HG03280 (cell line): Measurements from ENCODE around the gene PFDN6.
"Not testable (repeated sequence)": the region's sequence is repeated elsewhere in the genome, so short reads cannot be mapped to it uniquely, and the experiment has no call there.

Source experiments
- ATAC-seq: cut with Tn5 transposase; IDR thresholded peaks from one replicate; pipeline ENCODE4 v1.9.1; 2021; ENCODE audit warnings: mild to moderate bottlenecking, moderate library complexity; ENCODE audit not compliant: unreplicated experiment

PFDN6 gene

DNA sequence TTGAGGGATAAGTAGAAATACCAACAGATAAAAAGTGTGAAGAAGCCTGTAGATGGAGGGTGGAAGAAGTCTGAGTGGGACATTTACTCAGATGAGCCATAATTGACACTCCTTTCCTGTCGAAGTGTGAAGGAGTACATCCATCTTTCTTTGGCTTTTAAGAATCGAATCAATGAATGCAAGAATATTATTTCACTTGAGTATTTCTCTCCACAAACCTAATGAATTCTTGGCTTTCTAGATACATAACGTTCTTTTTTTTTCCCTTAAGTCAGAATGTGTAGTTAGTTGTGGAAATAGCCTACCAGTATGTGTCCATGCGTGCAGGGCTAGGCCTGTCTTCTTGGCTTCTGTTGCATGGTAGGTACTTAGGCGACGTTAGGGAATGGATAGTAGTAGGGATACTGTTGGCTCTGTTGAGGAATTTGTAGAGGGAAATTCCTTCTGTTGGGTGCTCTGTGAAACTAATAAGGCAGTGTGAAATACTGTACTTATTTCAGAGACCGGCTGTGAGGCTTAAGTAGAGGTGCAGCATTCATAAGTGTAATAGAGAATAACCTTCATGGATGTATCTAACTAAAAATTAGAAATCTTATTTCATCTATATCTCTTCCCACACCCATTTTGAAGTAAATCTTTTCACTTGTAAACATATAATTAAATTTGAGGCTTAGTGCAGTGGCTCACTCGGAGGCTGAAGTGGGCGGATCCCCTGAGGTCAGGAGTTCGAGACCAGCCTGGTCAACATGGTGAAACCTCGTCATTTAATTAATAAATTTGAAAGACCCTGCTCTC, 16.1 kb upstream of the PFDN6 start:
- ATAC-seq: no peak

DNA sequence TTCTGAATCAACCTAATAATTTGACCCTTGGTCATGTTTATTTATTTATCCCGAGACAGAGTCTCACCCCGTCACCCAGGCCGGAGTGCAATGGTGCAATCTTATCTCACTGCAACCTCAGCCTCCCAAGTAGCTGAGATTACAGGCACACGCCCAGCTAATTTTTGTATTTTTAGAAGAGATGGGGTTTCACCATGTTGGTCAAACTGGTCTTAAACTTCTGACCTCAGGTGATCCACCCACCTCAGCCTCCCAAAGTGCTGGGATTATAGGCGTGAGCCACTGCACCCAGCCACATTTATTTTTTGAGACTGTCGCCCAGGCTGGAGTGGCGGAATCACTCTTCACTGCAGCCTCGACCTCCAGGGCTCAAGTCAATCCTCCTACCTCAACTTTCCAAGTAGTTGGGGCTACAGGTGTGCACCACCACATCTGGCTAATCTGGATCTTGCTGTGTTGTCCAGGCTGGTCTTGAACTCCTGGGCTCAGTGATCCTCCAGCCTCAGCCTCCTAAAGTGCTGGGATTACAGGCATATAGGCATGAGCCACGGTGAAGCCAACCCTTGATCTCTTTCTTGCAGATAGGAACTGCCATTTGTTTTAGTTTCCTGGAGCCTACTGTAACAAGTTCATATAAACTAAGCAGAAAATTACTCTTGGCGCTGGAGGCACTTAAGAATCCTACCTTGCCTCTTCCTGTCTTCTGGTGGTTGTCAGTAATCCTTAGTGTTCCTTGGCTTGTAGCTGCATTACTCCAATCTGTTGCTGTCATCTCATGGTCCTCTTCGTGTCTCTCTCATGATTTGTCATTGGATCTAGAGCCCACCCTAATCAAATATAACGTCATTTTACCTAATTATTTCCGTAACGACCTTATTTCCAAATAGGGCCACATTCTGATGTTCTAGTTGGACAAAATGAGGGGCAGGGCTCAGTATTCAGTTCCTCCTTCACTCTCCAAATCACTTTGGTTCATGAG, 15.2 kb upstream of the PFDN6 start:
- no peak for ATAC-seq

DNA sequence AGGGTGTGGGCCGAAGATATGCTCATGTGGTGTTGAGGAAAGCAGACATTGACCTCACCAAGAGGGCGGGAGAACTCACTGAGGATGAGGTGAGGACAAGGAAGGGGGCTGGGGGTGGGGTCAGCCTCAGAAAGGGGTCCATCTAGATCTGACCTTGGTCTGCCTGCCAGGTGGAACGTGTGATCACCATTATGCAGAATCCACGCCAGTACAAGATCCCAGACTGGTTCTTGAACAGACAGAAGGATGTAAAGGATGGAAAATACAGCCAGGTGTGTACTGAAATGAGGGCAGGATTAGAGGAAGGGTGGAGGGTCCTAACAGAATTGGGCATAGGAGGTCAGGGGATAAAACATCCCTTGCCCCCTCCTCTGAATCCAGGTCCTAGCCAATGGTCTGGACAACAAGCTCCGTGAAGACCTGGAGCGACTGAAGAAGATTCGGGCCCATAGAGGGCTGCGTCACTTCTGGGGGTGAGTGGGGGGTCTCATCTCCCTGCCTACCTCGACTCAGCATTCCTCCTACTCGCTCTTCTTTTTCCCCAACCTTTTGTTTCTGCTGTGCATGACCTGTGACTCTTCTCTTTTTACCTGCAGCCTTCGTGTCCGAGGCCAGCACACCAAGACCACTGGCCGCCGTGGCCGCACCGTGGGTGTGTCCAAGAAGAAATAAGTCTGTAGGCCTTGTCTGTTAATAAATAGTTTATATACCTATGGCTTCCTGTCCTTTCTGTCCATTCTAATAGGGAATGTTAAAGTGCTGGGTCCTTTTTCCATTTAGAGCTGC, 13.4 kb upstream of the PFDN6 start:
- not testable (repeated sequence) for ATAC-seq

DNA sequence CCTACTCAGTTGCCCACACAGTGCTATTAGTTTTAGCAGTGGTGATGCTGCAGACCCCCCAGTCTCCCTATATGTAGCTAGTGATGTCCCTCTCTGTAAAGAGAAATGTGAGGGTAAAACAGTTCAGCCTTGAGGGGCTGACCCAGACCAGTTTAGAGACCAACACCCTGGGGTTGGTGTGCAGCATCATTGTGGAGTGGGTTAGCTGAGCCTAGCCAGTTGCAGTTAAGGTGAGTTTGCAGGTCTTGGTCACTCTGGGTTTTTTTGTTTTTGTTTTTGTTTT, 12.9 kb upstream of the PFDN6 start:
- no peak for ATAC-seq

DNA sequence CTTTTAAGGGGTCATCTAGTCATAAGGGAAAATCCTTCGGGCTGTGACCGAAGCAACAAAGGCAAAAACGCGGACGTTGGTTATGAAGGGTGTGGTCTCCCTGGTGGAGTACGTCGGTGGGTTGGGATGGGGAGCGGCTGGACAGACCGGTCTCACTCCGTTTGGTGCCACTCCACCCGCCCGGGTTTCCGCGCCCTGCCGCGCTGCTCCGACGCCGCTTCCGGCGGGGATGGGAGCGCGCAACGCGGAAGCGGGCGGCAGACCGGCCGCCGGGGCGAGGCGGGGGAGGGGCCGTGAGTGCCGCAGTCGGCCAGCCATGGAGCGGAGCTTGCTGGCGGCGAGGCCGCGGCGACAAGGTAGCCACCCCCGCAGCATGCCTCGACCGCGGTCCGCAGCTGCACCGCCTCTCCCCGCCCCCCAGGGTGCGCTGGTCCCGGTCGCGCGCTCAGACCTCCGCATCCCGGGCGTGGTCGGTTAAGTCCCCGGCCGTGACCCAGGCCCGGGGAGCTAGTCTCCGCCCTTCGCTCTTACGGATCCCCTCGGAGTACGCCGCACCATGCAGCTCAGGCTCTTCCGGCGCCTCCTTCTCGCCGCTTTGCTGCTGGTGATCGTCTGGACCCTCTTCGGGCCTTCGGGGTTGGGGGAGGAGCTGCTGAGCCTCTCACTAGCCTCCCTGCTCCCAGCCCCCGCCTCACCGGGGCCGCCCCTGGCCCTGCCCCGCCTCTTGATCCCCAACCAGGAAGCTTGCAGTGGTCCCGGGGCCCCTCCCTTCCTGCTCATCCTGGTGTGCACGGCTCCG, 12.3 kb upstream of the PFDN6 start, which contains the start of gene B3GALT4:
Gene B3GALT4, plus strand, starts transcription at position 260 of the 799 bp plus-strand sequence. Its CDS starts 297 bp downstream, at position 557.
- ATAC-seq: peak; percentile 59

DNA sequence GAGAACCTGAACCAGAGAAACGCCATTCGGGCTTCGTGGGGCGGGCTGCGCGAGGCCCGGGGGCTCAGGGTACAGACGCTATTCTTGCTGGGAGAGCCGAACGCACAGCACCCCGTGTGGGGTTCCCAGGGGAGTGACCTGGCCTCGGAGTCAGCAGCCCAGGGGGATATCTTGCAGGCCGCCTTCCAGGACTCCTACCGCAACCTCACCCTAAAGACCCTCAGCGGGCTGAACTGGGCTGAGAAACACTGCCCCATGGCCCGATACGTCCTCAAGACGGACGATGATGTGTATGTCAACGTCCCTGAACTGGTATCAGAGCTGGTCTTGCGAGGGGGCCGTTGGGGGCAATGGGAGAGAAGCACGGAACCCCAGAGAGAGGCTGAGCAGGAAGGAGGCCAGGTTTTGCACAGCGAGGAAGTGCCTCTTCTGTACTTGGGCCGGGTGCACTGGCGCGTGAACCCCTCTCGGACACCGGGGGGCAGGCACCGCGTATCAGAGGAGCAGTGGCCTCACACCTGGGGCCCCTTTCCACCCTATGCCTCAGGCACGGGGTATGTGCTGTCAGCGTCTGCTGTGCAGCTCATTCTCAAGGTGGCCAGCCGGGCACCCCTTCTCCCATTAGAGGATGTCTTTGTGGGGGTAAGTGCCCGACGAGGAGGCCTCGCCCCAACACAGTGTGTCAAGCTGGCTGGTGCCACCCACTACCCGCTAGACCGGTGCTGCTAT, 11.6 kb upstream of the PFDN6 start:
- peak; percentile 12 for ATAC-seq

DNA sequence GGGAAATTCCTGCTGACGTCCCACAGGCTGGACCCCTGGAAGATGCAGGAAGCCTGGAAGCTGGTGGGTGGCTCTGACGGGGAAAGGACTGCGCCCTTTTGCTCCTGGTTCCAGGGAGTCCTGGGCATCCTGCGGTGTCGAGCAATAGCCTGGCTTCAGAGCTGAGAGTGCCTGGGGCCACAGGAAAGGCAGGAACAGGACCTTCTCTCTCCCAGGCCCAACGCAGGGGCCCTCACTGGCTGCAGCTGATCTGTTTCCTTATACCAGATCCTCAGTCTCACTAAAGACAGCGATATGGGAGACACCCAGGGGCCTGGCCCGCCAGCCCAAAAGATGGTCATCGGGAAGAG, 11.0 kb upstream of the PFDN6 start:
- no peak for ATAC-seq

DNA sequence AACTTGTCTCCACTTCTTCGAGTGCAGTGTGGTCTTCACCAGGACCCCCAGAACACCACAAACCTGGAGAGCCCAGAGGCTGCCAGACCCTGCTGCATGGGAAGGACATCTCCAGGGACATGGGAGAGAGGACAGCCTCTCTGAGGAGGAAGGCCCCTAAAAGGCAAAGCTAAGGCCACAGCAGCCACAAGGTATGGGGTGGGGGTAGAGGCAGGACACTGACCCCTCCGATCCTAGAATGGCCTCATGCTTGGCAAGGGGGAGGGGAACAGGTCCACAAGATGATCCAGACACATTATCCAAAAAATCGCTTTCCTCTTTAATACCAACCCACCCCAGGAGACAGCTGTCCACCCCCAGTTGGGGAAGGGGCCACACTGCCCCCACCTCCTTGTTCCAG, 10.6 kb upstream of the PFDN6 start:
- ATAC-seq: no peak

GRCh38 chr6:33279257-33279695, 10.1 kb upstream of the PFDN6 start:
- no peak for ATAC-seq

DNA sequence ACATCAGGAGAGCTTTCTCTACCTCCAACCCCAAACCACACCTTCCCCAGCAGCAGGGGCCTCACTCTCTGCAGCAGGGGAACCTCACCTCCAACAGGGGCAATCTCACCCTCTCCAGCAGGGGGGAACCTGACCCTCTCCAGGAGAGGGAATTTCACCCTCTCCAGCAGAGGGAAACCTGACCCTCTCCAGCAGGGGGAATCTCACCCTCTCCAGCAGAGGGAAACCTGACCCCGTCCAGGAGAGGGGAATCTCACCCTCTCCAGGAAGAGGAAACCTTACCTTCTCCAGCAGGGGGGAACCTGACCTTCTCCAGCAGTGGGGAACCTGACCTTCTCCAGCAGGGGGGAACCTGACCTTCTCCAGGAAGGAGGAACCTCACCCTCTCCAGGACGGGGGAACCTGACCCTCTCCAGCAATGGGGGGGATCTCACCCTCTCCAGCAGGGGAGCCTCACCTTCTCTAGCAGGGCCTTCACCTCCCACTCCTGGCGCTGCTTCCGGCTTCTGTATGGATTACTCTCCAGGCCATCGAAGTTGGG, 9.4 kb upstream of the PFDN6 start:
- ATAC-seq: no peak

DNA sequence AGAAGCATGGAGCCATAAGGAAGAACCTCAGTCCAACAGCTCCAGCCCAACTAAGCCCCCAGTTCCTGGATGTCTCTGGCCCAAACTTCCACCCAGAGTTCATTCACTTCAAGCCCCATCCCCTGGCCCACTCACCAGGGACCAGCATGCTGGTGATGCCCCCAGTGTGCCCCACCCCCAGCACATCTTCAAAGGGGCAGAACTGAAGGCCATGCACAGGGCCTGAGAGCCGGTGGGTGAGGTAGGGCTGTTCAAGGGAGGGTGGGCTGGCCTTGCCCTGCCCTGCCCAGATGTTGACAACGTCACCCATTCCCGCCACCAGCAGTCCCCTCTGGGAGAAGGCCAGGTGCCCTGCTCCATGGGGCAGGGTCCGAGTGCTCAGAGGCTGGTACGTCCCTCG, 8.9 kb upstream of the PFDN6 start:
- no peak for ATAC-seq

DNA sequence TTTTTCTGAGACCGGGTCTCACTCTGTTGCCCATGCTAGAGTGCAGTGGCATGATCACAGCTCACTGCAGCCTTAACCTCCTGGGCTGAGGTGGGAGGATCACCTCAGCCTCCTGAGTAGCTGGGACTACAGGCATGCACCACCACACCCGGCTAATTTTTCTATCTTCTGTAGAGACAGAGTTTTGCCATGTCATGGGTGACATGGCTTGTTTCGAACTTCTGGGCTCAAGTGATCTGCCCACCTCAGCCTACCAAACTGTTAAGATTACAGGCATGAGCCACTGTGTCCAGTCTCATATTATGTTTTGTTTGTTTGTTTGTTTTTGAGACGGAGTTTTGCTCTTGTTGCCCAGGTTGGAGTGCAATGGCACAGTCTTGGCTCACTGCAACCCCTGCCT, 4.2 kb upstream of the PFDN6 start:
- not testable (repeated sequence) for ATAC-seq

GRCh38 chr6:33286946-33287914, 2.2 kb upstream of the PFDN6 start:
- ATAC-seq: no peak

GRCh38 chr6:33288141-33288920, 1.1 kb upstream of the PFDN6 start:
- ATAC-seq: no peak

DNA sequence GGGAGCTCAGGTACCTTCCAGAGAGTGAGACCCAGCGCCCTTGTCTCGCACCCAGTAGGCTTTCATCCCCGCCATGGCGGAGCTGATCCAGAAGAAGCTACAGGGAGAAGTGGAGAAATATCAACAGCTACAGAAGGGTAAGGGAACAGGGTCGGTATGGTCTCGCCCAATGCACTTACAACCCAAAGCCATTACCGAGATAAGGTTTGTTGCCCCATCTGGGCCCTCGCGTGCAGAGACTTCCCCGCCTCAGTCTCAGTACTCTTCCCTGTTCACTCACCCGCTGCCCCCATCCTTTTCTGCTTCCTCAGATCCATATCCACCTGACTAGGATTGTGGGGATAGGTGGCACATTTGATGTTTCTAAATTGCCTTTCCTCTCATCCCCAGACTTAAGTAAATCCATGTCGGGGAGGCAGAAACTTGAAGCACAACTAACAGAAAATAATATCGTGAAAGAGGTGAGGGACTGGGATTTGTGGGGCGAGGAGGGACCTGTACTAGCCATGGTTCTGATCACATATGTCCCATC, 449 bp downstream of the PFDN6 start:
- no peak for ATAC-seq

DNA sequence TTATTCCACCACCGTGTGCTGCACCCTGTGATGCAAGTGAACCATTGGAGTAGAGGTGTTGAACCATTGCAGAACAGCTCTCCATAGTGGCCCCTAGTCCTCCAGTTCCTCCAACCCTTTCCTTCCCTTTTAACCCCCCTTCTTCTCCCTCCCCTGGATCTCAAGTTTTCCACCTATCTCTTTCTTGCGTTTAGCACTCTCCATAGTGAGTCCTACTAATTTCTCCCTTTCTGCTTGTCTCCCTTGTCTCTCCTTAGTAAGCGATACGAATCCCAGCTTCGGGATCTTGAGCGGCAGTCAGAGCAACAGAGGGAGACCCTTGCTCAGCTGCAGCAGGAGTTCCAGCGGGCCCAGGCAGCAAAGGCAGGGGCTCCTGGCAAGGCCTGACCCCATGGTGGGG, 1.1 kb downstream of the PFDN6 start:
- ATAC-seq: no peak

- ATAC-seq: no peak
These were observed 3.7 kb downstream of the PFDN6 start for GRCh38 chr6:33292996-33293682.
